ENCODE data around the gene PLAC8L1. TPM values are rescaled to one million over a fixed set of nuclear protein-coding genes. Genes with fewer than 3 reads are reported as not detected.

PLAC8L1 gene, protein sequence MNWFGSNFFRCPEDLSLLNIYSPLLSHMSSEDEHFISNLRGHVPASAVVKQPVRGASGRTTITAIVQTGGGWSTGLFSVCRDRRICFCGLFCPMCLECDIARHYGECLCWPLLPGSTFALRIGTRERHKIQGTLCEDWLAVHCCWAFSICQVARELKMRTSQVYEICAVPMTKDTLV
- 0.27 to 0.41 TPM in 2 of 5 replicates, not detected in the others for total RNA-seq (2022; extraction: Qiagen RNA extraction; ENCODE audit: low read depth)

DNA sequence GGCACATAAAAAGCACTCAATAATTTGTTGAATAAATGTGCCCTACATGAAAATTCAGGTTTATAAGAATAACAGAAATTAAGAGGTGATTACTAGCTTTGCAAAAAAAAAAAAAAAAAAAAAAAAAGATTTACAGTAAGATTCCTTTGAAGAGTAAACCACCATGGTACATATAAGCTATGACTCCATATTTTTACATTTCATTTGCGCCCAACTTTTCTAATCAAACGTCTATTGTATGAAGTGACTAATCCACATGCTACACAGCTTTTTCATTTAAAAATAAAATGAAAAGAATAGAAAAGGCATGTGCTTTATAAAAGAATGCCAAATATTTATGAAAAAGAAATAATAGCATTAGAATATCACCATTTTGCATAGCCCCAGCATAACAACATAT, at the start of gene PLAC8L1:
TSS of gene PLAC8L1 (minus strand) at position 101 of the 400 bp plus-strand sequence. CDS start 1,266 bp downstream, outside the sequence.

Other genes starting within 250 kb of the PLAC8L1 start
- gene GRXCR2, start 232.6 kb downstream of the PLAC8L1 start, total RNA-seq (2022; extraction: Qiagen RNA extraction; ENCODE audit: low read depth), result not detected in 5 replicates
- gene SH3RF2, start 169.0 kb downstream of the PLAC8L1 start, total RNA-seq (2022; extraction: Qiagen RNA extraction; ENCODE audit: low read depth), result 2.2 to 3.3 TPM (median 3.0 TPM) in 5 replicates
- gene LARS1, start 77.1 kb upstream of the PLAC8L1 start, total RNA-seq (2022; extraction: Qiagen RNA extraction; ENCODE audit: low read depth), result 60.1 to 69.3 TPM (median 61.8 TPM) in 5 replicates
- 10.5 to 15.7 TPM (median 11.7 TPM) in 5 replicates for gene RBM27, start 98.0 kb upstream of the PLAC8L1 start, total RNA-seq (2022; extraction: Qiagen RNA extraction; ENCODE audit: low read depth)
- gene POU4F3, start 233.3 kb upstream of the PLAC8L1 start, total RNA-seq (2022; extraction: Qiagen RNA extraction; ENCODE audit: low read depth), result 0.10 to 0.26 TPM (median 0.17 TPM) in 5 replicates

Data from A549 treated with CpdA at 1 μM for 4 hours (cell line).